Astrocyte of the cerebellum (primary cell): ENCODE results near the gene SPARCL1.
A peak's percentile ranks its signal among the peaks of the same experiment; 100 is the strongest.
"Not testable (repeated sequence)": the region's sequence is repeated elsewhere in the genome, so short reads cannot be mapped to it uniquely, and the experiment has no call there.

Experiments
- DNase-seq: peaks from one replicate; pipeline ENCODE4 v3.0.0-alpha.2; 2011; ENCODE audit warnings: low read depth
- H3K4me3 ChIP-seq: 2 replicates; pipeline ENCODE4 v1.5.1; 2011; ENCODE audit warnings: mild to moderate bottlenecking, low read depth, low read length, moderate library complexity
- in situ Hi-C: cut with HindIII; loops from 2 replicates; pipeline ENCODE4 v1.10.0; 2017; ENCODE audit warnings: low sequenced_read_pairs
- TF ChIP-seq, protein P1 (sequence below): IDR thresholded peaks from 2 replicates; pipeline ENCODE4 v1.5.1; 2012; ENCODE audit warnings: low read length, low read depth, moderate library complexity, mild to moderate bottlenecking; ENCODE audit errors: missing control alignments

The SPARCL1 gene

DNA sequence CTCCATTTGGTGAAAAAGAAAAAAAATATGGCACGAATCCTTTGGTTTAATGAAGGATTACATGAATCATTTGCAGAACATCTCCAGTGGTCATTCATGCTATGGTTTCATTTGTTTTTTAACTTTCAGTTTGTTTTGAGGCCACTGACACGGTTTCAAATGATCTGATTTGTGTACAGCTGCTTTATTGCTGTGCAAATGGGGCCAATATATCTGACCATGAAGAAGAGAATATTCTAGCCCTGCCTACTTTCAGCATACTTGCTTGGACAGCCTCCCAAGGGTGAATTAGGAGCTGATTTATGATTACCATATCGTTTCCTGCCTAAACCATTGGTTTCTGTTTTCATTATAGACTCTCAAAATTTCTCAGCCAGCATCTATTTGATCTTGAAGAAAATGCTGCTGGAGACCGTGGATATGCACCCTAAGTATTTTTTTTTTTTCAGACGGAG, 30.7 kb downstream of the SPARCL1 start:
- TF ChIP-seq, protein P1, sequence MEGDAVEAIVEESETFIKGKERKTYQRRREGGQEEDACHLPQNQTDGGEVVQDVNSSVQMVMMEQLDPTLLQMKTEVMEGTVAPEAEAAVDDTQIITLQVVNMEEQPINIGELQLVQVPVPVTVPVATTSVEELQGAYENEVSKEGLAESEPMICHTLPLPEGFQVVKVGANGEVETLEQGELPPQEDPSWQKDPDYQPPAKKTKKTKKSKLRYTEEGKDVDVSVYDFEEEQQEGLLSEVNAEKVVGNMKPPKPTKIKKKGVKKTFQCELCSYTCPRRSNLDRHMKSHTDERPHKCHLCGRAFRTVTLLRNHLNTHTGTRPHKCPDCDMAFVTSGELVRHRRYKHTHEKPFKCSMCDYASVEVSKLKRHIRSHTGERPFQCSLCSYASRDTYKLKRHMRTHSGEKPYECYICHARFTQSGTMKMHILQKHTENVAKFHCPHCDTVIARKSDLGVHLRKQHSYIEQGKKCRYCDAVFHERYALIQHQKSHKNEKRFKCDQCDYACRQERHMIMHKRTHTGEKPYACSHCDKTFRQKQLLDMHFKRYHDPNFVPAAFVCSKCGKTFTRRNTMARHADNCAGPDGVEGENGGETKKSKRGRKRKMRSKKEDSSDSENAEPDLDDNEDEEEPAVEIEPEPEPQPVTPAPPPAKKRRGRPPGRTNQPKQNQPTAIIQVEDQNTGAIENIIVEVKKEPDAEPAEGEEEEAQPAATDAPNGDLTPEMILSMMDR, result no peak
- H3K4me3 ChIP-seq, result no peak overlapping the region

DNA sequence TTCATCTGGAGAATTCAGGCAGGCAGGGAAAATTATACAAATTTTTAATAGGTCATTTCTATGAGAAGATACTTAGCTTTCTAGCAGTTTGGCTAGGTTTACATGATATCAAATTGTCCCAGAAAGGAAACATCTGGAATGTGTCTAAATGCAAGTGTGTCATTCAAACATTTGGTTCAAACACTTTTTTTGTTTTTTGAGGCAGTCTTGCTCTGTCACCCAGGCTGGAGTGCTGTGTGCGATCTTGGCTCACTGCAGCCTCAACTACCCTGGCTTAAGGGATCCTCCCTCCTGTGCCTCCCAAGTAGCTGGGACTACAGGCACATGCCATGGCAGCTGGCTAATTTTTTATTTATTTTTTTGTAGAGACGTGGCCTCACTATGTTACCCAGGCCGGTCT, 31.6 kb downstream of the SPARCL1 start:
- TF ChIP-seq, protein P1, result no peak
- DNase-seq, result no peak
- H3K4me3 ChIP-seq, result no peak overlapping the region
- in situ Hi-C loops, result no loop called here

More for the DNA sequence above, 30.7 kb downstream of the SPARCL1 start:
- peak; percentile 26 for DNase-seq
- in situ Hi-C loops, result no loop called here

DNA sequence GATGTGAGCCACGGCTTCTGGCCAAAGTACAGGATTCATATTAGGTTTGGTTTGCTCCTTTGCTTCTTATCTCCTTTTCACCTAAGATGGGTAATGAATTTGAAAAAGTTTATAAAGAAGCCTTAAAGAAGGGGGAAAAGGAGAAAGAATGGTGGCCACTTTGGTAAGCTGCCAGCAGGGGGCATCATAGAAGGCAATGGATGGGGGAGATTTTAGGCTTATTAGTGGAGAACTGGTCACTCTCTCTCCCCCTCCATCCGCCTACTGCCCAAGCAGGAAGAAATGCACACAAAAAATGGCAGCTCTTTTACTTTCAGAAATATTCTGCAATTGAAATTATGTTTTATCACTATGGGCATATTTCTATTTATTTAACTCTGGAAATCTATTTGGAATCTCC, 32.0 kb downstream of the SPARCL1 start:
- TF ChIP-seq, protein P1, result no peak
- H3K4me3 ChIP-seq, result no peak overlapping the region
- no peak for DNase-seq
- in situ Hi-C loops, result no loop called here

DNA sequence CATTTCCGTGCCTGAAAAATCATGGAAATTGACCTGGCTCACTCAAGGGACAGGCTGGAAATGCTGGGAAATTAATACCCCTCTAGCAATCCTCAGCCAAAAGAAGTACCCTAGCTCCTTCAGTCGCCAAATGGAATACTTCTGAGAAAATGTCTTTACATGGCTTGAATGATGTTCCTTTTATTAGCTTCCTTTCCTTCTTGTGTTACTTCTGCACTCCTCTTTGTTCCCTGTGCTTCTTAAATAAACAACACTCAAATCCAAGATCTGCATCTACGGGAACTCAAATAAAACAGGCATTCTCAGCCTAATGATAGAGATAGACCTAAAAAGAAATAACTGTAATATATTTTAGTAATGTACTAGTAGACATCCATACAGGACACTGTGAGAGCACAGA, 36.1 kb downstream of the SPARCL1 start:
- in situ Hi-C loops, result no loop called here
- TF ChIP-seq, protein P1, result no peak
- DNase-seq, result no peak
- no peak overlapping the region for H3K4me3 ChIP-seq

DNA sequence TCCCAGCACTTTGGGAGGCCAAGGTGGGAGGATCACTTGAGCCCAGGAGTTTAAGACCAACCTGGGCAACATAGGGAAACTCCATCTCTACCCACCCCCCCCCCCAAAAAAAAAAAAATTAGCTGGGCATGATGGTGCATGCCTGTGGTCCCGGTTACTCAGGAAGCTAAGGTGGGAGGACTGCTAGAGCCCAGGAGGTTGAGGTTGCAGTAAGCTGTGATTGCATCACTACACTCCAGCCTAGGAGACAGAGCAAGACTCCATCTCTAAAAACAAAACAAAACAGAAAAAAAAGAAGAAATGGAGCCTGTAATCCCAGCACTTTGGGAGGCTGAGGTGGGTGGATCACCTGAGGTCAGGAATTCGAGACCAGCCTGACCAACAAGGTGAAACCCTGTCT, 37.3 kb downstream of the SPARCL1 start:
- DNase-seq, H3K4me3 ChIP-seq, in situ Hi-C loops: not testable (repeated sequence)

DNA sequence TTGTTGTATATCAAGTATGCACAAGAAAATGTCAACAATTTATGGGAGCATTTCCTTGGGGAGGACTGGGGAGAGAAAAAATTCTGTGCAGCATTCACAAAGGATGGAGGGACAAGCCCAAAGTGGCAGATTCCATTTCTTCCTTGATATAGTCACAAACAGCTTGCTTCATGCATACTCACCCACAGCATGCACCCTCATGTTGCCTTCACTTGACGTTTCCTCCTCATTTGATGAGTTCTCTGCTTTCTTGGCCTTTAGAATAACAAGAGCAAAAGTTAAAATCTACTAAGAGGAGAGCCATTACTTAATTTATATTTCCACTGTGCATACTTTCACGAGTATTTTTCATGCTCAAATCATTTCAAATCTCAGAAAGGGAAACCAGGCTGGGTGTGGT, 37.7 kb downstream of the SPARCL1 start:
- TF ChIP-seq, protein P1, result no peak

DNA sequence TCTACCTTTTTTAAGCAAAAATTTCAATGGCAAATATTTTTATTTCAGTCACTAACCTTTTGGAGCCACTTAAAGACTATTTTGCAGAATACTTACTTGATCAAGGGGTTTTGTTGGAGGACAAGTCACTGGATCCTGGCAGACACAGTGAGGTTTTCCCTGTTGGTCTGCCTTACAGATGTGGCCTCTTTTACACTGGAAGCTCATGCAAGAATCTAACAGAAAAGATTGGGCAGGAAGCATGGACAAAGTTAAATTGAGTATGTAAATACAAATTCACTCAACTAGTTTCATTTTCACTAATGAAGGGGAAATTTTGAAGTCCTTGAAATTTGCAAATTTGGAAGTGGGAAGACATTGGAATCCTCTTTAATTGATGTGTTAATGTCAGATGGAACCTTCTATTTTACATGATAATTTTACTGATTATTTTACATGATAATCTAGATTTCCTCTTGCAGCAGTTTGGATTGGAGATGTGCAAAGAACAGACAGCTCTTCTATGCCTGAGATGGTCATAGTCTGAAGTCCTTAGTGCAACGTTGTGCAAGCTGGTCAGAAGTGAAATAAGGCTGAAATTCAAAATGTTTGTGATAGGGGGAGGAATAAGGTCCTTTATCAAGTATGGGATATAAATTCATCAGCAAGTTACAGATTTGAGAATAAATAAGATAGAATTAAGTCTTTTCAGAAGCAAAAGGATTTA, 38.4 kb downstream of the SPARCL1 start:
- TF ChIP-seq, protein P1, result no peak
- in situ Hi-C loops, result no loop called here
- no peak for DNase-seq
- no peak overlapping the region for H3K4me3 ChIP-seq

More for the DNA sequence above, 37.7 kb downstream of the SPARCL1 start:
- H3K4me3 ChIP-seq, result no peak overlapping the region
- in situ Hi-C loops, result no loop called here
- no peak for DNase-seq
